Renal cortical epithelial cell (primary cell): ENCODE measurements around the gene GRIA1. TPM values are rescaled to one million over a fixed set of nuclear protein-coding genes. Genes with fewer than 3 reads are reported as not detected.

Experiments
- DNase-seq: peaks from one replicate; pipeline ENCODE4 v3.0.0-alpha.2; 2011; ENCODE audit warnings: low read depth
- total RNA-seq: library from RNA; depleted of rRNA; stranded (reverse); fragments of >200 nt; gene quantifications from 2 replicates; pipeline ENCODE4 v1.2.3, GENCODE V29; 2014

Gene GRIA1
- total RNA-seq, 1 donor from 2014 or later = not detected

DNA sequence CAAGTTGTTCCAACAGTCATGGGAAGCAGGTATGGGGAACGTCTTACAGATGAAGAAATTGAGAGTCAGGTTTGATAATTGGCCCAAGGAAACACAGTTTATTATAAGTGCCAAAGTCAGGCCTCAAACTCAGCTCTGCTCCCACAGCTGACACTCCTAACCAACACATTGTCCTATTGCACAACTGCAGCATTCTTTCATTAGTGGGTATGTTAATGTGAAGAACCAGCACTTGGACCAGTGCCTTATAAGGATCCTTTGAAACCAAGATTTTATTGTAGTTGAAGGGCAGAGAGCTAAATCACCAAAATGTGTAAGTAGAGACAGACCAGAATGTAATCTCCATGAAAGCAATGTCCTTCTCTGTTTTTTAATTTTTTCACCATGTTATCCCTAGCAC, 56.1 kb downstream of the GRIA1 start:
- peak; percentile 95 for DNase-seq

DNA sequence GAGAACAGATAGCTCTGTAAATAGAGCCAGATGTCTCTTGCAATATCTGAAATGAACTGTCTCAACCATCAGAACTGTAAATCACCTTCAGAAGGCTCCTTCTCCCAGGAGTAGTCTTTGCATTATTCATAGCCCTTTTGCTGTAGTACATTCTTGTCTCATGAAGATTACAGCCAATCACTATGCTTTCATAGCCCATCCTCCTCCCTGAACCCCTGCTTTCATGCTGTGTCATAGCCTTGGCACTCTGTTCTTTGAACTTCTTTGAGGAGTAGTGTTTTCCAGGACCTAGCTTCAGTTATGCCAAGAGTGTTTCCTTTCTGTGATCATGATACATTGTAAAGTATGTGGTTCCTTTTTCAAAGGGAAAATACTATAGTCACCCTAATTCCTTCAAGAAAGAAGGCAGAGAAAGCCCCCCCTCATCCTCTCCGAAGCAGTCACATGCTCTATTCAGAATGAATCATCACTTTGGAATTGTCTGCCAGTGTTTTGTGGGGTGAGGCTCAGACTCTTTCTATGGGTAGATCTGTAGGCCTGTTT, 61.1 kb downstream of the GRIA1 start:
- peak; percentile 95 for DNase-seq

- DNase-seq = peak; percentile 34
These were observed 62.4 kb downstream of the GRIA1 start for GRCh38 chr5:153552886-153553285.

- no peak for DNase-seq
These were observed 65.1 kb downstream of the GRIA1 start for GRCh38 chr5:153555420-153556114.

DNA sequence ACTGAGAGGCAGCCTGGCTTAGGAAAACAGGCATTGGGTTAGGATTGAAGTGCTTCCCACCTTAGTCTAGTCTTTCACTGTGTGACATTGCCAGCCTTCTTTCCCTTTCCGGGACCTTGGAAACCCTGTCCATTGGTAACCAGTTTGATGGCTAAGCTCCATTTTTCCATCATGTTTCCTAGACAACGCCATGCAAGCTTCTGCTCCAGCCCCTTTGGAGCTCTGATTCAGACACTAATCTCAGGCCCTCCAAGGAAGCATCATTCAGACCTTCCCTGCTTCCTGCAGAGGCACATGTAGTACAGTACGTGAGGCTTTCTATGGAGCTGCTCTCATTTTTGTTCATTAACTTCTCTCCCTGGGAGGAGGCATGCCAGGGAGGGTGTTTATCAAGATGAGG, 68.5 kb downstream of the GRIA1 start:
- no peak for DNase-seq

DNA sequence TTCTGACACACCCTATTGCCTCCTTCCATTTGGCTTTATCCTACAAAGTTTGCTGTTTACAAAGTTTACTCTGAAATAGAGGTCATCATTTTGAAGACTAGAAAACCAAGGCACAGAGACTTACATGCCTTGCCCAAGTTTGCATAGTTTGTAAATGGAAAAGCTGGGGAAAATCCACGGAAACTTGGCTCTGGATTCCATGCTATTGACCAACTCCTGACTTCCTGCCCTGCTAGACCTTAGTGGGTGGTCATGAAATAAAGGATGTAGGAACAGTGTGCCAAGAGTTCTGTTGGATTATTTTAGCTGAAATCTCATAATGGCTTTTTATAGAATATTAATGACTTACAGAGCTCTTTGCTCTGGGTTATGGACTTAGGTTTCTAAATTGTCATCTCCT, 69.5 kb downstream of the GRIA1 start:
- no peak for DNase-seq

- DNase-seq = peak; percentile 86
These were observed 71.7 kb downstream of the GRIA1 start for GRCh38 chr5:153562189-153562588.

- DNase-seq = no peak
These were observed 75.4 kb downstream of the GRIA1 start for GRCh38 chr5:153565822-153566221.

DNA sequence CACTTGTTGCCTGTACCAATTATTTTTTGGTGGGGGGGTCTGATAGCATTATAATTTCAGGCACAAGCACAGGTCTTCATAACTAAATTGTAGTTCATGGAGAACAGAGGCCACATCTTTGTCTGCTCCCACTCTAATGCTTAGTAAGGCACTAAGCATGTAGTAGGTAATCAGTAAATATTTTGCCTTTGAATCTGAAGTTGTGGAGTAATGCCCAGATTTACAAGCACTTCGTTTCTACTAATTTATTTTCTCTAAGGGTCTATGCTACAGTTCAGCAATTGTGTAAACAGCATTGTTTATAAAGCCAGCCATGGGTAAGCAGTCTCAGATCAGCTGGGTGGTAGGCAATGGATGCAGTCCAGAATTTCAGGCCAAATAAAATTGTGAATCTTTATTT, 78.6 kb downstream of the GRIA1 start:
- no peak for DNase-seq

DNA sequence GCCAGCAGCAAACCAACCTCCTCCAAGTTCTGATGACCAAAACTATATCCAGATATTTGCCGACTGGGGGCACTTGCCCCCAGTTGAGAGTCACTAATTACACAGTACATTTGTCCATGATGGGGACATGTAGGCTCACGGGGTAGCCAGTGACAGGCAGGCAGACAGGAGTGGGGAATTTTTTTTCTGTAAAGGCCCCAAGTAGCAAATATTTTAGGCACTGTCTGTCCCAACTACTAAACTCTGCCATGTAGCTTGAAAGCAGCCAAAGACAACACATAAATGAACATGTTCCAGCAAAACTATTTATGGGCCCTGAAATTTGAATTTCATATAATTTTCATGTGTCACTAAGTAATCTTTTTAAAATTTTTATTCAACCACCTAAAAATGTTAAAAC, 80.7 kb downstream of the GRIA1 start:
- DNase-seq = no peak

GRCh38 chr5:153572411-153573145, 82.1 kb downstream of the GRIA1 start:
- no peak for DNase-seq

DNA sequence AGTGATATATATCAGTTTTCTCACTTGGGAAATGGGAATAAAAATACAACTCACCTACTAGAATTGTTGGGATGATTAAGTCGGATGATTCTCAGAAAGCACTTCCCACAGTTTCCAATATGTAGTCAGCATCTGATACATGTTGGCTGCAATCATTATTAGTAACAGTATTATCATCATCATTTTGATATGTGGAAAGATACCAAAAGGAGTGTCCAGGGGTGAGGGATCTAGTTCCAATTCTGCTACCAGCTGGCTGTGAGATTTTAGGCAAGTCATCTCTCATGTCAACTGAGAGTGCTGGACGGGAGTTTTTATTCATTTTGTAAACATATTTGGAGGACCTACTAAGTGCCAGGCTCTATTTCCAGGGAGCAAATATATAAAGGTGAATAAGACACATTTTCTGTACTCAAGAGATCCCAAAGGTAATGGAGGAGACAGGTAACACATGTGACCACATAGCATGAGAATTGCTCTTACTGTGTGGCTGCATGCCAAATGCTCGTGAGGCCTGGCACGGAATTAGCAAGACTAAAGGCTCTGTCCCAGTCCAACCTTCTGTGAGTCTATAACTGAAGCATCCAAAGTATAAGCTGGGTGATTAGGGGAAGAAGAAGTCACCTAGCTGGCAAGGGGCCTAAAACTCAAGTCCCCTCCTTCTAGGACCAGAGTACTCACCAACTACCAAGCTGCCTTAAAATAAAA, 83.0 kb downstream of the GRIA1 start:
- no peak for DNase-seq

DNA sequence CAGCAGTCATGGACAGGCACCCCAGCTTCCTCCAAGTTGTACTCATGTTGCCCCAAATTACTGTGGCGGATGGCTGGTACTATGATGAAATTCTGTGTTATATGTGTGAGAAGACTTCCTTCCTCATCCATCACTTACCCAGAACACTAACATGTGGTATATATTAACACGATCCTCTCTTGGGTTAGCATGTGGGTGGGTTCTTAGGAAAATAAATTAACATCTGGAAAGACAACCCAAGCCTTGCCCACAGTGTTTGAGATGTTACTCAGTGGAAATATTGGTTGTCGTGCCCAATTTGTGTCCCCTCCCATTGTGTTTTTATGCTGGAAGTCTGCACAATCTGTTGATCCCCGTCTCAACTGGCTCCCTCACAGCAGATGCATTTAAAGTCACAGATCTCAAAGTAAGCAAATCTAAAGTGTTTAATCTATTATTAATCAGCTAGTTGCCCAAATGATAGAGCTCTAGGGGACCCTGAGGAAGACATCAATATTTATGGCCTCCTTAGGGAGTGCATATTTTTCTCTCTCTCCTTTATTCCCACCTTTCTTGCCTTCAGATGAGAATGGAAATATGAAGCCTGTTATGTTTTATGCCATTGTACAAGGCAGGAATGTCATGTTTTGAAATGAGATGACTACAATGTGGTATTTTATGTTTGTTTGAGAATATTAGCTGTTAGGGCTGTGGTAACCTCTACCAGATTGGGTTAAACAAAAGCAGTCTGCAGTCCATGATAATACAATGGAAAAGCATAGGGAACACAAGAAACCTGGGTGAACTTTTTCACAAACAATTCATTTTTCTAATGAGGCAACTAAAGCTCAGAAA, 93.9 kb downstream of the GRIA1 start:
- DNase-seq = no peak

DNA sequence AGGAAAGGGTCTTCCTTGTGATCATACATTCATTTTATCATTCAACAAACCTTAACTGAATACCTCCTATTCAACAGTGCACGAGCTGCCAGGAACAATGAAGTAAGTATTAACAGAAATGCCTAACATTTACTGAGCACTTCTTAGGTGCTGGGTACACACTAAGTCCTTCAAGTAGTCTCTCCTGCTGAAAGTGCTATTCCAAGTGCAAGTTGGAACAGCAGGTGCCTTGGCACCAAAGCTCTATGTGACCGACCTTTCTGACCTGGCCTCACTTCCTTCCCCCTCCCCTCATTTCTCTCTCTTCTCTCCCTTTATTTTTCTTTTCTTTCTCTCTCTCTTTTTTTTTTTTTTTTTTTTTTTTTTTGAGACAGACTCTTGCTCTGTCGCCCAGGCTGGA, 94.5 kb downstream of the GRIA1 start:
- peak; percentile 33 for DNase-seq

DNA sequence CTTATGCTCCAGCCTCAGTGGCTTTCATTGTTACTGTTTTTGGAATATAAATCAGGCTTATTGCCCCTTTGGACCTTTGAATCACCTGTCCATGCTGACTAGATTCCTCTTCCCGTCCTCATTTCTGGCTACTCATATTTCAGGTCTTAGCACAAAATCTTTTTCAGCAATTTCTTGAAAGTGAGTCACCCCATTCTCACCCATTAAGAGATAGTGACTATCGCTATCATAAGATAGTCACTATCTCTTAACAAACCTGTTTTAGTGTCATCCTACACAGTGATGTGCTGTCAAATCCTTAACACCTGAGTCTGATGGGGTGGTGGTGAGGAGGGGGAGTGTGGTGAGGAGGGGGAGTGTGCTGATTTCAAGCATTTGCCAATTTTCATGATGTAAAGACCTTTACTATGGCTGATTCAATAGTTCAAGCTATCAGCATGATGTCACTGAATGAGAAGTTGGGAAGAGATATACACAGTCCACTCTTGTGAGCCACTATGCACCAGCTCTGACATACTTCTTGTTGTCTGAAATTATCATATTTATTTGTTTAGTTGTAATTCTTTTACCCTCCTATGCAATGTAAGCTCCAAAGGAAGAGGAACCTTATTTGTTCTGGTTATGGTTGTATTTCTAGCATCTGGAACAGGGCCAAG, 95.3 kb downstream of the GRIA1 start:
- no peak for DNase-seq

DNA sequence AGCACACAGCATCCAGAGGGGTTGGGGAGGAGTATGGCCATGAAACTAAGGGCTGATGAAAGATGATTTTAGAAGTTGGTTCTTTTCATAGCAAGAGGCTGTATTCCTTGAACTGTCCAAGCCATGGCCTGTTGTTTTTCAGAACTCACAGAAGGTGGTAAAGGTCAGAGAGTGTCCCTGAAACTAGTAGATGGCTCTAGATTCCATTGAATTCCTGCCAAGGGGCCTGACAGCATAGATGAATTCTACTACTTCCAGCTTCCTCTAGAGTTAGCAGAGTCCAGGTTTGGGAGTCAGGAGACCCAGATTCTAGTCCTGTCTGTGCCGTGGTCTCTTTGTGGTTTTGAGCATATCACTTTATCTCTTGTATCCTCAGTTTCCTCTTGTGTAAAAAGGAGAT, 101.6 kb downstream of the GRIA1 start:
- no peak for DNase-seq

DNA sequence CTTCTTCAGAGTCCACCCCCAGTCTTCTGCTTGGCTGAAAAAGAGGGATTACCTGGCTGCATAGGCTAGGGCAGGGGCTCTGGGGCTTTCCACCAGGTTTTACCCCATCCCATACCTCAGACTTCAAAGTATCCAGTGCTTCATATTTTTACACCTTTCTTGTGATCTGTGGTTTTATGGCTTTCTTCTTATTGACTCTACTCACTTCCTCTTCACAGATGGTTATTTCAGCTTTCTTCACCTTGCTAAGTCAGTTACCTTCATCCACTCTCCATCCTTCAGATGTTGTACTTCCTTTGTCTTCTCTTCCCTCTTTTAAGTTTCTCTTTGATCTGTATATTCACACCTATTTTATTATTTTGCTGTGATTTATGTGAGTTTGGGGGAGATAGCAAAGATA, 104.3 kb downstream of the GRIA1 start:
- DNase-seq = no peak

- DNase-seq = no peak
These were observed 107.6 kb downstream of the GRIA1 start for GRCh38 chr5:153598099-153598498.

DNA sequence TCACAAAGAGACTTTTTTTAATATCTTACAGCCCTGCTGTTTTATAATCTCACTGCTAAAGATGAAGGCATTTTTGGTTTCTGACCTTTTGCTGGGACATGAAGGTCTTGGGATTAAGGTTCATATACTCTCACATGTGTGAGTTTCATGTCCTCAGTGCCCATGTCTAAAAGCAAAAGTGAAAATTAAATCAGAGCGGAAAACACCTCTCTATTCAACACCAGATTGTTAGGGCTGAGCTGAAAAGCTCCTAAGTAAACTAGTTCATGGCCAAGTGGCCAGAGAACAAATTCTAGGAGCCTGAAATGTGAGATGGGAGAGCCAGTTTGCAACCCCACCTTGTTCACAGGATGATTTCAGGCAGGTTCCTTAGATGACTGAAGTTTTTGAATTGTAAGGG, 110.9 kb downstream of the GRIA1 start:
- DNase-seq = no peak

- DNase-seq = no peak
These were observed 114.9 kb downstream of the GRIA1 start for GRCh38 chr5:153605386-153605785.

GRCh38 chr5:153610009-153610408, 119.5 kb downstream of the GRIA1 start:
- no peak for DNase-seq
